GM21576 (cell line): Measurements from ENCODE around the gene PLXNA1.

Experiments
- ATAC-seq: cut with Tn5 transposase; IDR thresholded peaks from one replicate; pipeline ENCODE4 v1.9.1; 2021; ENCODE audit warnings: mild to moderate bottlenecking, moderate library complexity; ENCODE audit not compliant: unreplicated experiment

PLXNA1 gene

DNA sequence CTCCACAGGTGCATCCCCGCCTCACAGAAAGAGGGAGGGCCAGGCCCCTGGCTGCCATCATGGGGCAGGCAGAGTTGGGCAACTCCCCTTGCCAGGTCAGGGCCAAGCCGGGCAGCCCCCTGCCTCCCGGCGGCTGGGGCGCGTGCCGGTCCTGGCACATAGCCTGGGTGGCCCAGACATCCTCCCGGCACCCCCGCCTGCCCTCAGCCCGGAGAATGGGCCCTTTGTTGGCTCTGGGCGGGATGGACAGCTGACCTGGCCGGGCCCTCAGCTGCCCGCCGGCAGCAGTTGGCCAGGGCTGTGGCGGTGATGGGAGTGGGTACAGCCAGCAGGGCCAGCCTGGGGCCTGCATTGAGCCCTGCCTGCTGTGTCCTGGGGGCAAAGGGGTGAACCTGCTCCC, 16.5 kb downstream of the PLXNA1 start:
- ATAC-seq = no peak

DNA sequence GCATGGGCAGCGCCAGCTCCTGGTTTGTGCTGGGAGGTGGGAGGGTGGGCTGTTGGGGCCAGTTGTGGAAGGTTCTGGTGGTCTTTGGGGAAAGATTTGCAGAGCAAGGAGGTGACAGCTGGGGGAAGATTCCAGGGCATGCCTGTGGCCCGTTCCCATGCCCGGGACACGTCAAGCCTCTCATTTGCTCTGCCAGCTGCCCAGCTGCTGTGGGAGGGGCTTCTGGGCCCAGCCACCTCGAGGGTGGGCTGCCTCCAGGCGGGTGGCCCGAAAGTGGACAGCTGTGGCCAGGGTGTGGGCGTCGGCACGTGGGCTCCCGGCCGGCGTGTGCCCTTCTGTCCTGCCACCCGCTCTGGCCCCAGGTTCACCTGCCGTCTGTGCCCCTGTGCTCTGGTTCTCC, 17.2 kb downstream of the PLXNA1 start:
- ATAC-seq = no peak

DNA sequence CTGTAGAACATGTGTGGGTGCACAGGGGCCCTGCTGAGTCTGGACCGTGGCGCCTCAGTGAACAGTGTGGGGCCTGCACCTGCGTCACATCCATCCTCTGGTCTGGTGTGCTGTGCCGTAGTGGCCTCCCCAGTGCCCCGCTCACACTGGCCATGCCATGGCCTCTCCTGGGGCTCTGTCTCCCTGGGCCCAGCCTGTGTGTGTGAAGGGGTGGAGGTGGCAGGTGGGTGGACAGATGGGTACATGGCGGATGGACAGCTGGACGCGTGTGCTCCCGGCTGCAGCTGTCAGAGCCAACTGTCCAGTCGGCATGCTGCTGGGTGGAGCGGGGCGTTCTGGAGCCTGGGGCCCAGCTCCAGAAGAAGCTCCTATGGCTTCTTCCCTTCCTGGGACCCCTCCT, 17.8 kb downstream of the PLXNA1 start:
- ATAC-seq = no peak

- ATAC-seq = no peak
Observed at GRCh38 chr3:127001486-127002194, 18.7 kb downstream of the PLXNA1 start.

DNA sequence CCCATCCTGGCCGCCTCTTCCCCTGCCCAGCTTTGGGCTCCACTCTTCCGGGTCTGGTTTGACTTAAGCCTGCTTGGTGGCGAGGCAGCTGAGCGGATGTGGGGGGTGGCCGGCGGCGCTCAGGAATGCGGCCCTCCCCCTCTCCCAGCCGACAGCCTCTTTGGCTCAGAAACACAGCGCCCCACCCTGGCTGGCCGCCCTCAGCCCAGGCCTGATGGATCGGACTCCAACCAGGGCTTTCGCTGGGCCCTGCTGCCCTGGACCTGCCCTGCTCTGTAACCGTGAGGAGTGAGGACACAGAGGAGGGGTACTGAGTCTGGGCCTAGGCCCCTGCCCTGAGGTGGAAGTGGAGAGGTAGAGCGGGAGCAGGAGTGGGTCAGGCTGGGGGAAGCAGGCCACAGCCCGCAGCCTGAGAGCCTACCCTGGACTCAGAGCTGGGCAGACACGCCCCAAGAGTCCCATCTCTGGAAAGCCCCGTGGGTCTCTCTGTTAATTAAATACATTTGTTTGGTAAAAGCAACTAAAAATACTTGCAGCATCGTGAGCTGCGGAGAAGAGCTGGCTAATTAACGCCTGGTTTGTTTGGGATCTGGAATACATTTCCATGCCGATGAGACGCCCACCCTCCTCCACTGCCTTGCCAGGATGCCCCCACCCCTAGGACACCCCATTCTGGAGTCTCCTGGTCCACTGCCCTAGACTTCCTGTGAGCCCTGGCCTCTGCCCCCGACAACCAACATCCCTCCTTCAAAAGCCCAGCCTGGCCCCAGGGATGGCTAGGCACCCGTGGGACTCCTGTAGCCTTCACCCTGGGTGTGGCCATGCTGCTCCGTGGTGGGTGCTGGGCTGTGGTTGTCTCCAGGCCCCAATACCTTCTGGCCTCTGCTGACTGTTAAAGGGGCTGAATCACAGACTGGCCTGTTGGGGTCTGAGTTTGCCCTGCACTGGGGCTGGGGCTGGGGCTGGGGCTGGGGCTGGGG, 19.6 kb downstream of the PLXNA1 start:
- no peak for ATAC-seq

DNA sequence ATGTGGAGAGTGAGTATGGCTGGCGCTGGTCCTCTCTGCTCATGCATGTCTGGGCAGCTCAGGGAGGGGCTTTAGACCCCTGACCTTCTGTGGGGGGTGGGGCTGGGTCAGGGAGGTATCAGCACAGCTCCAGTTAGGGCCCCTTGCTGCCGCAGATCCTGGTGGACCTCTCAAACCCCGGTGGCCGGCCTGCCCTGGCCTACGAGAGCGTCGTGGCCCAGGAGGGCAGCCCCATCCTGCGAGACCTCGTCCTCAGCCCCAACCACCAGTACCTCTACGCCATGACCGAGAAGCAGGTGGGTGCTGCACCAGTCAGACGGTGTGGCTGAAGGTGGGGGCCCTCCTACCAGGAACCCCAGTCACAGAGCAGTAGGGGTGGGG, 20.2 kb downstream of the PLXNA1 start:
- no peak for ATAC-seq

- ATAC-seq = no peak
Observed at GRCh38 chr3:127003601-127004280, 20.8 kb downstream of the PLXNA1 start.

- no peak for ATAC-seq
Observed at GRCh38 chr3:127004641-127005397, 21.9 kb downstream of the PLXNA1 start.

DNA sequence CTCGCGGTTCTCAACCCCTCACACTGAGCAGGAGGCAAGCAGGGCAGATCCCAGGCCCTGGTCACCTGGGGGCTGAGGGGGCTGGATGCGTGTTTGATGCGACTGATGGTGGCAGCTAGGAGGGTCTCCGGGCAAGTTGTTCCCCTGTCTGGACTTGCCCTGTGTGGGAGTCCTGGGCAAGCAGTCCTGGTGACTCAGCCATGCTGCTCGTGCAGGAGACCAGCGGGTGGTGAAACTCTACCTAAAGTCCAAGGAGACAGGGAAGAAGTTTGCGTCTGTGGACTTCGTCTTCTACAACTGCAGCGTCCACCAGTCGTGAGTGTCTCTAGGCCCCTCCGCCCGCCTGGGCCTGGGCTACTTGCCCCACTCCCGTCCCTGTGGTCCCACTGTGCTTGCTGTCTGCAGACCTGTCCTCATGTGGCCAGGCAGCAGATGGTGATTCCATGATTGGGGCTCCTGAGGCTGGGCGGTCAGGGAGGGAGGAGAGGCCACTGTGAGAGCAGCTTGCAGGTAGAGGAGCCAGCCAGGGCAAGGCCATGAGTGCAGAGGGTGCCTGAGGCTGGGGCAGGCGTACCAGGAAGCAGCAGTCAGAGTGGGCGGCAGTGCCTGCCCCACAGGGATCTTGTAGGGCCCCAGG, 23.1 kb downstream of the PLXNA1 start:
- no peak for ATAC-seq

GRCh38 chr3:127006781-127007436, 24.0 kb downstream of the PLXNA1 start:
- no peak for ATAC-seq

GRCh38 chr3:127008236-127008635, 25.3 kb downstream of the PLXNA1 start:
- ATAC-seq = no peak

- ATAC-seq = no peak
Observed at GRCh38 chr3:127009531-127009930, 26.6 kb downstream of the PLXNA1 start.

GRCh38 chr3:127011270-127011992, 28.5 kb downstream of the PLXNA1 start:
- no peak for ATAC-seq

GRCh38 chr3:127012091-127012490, 29.2 kb downstream of the PLXNA1 start:
- no peak for ATAC-seq

GRCh38 chr3:127013181-127013580, 30.3 kb downstream of the PLXNA1 start:
- ATAC-seq = no peak

DNA sequence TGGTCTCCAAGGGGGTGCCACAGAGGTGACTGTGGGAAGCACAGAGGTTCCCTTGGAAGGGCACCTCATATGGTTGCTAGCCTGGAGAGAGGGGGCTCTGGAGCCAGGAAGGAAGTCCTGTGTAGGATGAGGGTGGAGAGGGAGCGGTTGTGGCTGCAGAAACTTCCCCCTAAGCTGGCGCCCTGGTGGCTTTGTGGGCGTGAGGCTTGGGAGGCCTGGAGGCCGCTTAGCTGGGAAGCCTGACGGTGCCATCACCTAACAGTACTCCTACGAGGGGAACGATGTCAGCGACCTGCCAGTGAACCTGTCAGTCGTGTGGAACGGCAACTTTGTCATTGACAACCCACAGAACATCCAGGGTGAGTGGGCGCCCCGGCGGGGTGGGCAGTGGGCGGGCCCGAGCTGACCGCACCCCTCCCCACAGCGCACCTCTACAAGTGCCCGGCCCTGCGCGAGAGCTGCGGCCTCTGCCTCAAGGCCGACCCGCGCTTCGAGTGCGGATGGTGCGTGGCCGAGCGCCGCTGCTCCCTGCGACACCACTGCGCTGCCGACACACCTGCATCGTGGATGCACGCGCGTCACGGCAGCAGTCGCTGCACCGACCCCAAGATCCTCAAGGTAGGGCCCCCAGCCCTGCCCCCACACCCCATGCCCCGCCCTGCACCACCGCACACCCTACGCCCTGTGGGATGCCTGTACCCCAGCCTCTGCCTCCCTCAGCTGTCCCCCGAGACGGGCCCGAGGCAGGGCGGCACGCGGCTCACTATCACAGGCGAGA, 31.0 kb downstream of the PLXNA1 start:
- ATAC-seq = no peak

DNA sequence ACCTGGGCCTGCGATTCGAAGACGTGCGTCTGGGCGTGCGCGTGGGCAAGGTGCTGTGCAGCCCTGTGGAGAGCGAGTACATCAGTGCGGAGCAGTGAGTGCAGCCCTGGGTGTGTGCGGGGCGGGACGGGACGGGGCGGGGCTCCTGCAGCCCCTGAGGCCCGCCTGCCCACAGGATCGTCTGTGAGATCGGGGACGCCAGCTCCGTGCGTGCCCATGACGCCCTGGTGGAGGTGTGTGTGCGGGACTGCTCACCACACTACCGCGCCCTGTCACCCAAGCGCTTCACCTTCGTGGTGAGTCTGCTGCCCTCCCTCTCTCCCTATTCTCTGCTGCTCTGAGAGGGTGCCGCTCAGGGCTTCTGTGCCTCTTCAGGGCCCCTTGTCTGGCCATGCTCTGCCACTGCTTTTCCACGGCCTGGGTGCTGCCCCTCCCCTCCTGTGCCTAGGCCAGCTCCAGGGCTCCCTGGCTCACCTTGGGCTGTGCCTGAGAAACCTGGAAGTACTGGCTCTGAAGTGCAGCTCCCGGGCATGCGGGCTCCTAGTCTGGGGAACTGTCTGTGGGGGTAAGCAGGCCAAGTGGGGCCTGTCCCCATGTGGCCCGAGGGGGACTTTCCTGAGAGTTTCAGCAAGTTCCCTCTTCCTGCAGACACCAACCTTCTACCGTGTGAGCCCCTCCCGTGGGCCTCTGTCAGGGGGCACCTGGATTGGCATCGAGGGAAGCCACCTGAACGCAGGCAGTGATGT, 31.8 kb downstream of the PLXNA1 start:
- peak; percentile 27 for ATAC-seq
